C4-2B (cell line): ENCODE results near the gene ATAD3A.

ENCODE experiments used
- H3K27ac ChIP-seq: fragments of 450-650 bp; 2 replicates; pipeline ENCODE4 v1.5.1; 2017
- ZFX ChIP-seq: fragments of 450-650 bp; IDR thresholded peaks from 2 replicates; pipeline ENCODE4 v1.6.1; 2017
- TF ChIP-seq, protein P1 (sequence below): fragments of 450-650 bp; conservative IDR thresholded peaks from 2 replicates; pipeline ENCODE4 v1.5.1; 2017; ENCODE audit warnings: mild to moderate bottlenecking

Gene ATAD3A

DNA sequence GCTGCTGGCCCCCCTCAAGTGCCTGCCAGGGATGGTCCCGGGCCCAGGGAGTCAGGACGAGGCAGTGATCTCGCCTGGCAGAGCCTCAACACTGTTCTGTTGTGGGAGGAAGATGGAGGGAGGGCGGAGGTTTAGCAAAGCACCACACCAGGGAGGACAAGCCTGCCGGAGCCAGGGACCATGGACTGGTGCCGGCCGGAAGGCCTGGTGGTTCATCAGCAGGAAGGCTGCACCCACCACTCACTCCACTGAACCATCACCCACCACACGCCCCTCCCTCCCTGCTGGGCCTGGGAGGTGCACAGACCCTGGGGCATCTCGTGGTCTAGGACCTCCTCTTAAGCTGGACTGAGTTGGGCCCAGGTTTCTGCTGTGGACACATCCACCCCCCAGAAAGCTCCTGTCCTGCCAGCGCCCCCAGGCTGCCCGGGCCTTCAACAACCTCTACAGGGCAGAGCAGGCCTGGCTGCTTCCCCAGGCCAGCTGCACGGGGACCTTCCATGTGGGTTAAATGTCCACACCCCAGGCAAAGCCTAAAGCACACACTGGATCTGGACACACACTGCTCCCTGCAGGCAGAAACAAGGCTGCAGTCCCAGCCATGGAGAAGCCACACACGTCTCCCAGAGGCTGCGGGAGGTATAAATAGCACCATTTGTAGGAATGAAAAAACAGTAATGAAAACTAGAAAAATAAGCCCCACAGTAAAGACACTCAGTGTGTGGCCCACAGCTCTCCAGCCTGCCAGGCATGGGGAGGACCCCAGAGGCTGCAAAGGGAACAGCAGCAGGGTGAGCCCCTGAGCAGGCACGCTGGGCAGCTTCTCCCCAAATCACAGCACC, 38.9 kb downstream of the ATAD3A start:
- TF ChIP-seq, protein P1, sequence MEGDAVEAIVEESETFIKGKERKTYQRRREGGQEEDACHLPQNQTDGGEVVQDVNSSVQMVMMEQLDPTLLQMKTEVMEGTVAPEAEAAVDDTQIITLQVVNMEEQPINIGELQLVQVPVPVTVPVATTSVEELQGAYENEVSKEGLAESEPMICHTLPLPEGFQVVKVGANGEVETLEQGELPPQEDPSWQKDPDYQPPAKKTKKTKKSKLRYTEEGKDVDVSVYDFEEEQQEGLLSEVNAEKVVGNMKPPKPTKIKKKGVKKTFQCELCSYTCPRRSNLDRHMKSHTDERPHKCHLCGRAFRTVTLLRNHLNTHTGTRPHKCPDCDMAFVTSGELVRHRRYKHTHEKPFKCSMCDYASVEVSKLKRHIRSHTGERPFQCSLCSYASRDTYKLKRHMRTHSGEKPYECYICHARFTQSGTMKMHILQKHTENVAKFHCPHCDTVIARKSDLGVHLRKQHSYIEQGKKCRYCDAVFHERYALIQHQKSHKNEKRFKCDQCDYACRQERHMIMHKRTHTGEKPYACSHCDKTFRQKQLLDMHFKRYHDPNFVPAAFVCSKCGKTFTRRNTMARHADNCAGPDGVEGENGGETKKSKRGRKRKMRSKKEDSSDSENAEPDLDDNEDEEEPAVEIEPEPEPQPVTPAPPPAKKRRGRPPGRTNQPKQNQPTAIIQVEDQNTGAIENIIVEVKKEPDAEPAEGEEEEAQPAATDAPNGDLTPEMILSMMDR, result no peak
- no peak for TF ChIP-seq ZFX
- no peak overlapping the region for H3K27ac ChIP-seq

DNA sequence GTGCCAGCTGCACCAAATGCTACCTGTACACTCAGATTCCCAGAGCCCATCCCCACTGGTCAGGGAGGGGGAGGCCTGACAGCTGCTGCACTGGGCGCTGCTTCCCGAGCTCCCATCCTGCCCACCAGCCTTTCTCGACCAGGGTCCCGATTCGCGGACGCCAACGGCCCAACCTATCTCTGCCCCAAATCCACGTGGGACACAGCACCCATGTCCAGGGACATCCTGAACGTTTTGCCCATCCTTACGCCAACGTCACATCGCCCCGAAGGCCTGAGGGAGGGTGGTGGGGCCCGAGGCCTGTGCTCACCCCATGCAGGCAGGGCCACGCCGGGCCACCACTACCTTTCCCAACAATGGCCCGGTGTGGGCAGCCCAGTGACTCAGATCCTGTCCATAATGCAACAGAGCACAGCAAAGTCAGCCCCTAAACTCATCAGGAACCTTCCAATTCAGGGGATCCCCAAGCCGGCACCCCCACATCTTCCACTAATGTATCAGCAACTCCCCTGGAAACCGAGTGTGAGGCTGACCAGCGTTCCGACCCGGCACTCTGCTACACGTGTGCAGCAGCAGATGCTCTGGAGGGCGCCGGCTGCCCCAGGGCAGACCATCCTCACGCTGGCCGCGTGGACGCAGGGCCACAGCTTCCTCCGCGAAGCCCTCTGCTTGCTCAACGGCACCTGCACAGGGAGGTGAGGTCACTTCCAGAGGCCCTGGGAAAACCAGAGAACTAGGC, 39.7 kb downstream of the ATAD3A start:
- no peak for TF ChIP-seq ZFX
- TF ChIP-seq, protein P1, result no peak
- H3K27ac ChIP-seq, result no peak overlapping the region

DNA sequence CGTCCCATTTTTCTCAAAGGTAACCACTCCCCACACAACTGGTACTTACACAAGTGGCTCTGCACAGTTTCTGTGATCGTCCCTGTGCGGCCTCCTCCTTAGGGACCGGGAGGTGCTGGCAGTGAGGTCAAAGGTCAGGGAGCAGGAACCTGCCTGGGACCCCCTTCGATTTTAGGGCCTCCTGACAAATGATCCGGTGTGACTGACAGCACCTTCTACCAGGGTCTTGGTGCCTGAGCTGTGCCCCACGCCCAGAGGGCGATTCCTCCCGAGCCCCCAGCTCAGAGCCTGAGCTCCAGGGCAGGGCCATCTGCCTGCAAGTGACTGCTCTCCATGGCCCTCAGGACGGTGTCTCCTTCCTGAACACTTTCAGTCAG, 40.3 kb downstream of the ATAD3A start:
- TF ChIP-seq, protein P1, result no peak
- TF ChIP-seq ZFX, result no peak
- no peak overlapping the region for H3K27ac ChIP-seq

DNA sequence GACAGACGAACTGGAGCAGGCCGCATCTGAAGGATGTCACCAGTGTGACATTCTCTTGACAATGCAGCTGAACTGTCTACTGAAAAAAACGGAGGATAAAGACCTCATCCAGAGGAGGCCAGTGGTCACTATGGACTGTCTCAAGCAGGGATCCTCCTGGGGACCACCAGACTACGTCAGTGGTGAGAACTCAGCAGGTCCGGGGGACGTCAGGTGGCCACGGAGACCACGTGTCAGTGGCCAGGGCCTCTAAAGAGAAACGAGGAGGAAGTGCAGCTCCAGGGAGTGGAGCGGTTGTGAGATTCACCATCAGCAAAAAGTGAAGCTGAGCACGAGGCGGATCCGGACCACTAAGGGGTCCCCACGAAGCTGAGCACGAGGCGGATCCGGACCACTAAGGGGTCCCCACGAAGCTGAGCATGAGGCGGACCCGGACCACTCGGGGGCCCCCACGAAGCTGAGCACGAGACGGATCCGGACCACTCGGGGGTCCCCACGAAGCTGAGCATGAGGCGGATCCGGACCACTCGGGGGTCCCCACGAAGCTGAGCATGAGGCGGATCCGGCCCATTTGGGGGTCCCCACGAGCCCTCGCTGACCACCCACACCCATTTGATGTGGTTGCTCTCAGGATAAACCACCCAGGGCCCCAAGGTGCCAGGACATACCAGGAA, 42.0 kb downstream of the ATAD3A start:
- H3K27ac ChIP-seq, result no peak overlapping the region
- no peak for TF ChIP-seq ZFX
- TF ChIP-seq, protein P1, result no peak

DNA sequence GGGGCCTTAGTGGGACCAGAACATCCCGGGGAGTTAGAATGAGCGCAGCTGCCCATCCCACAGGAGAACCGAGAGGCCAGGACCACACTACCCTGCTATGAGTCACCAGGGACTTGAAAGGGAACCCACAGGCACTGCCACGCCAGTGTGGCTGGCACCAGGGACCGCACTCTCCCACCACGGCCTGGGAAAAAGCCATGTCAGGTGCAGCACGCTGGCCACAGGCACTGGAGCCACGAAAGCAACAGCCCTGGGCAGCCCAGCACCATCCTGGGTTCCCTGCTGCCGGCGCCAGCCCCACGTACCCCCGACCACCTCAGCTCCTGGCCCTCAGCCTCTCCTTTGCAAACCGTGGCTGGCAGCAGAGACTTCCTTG, 42.6 kb downstream of the ATAD3A start:
- TF ChIP-seq, protein P1, result no peak
- TF ChIP-seq ZFX, result no peak
- H3K27ac ChIP-seq, result no peak overlapping the region

DNA sequence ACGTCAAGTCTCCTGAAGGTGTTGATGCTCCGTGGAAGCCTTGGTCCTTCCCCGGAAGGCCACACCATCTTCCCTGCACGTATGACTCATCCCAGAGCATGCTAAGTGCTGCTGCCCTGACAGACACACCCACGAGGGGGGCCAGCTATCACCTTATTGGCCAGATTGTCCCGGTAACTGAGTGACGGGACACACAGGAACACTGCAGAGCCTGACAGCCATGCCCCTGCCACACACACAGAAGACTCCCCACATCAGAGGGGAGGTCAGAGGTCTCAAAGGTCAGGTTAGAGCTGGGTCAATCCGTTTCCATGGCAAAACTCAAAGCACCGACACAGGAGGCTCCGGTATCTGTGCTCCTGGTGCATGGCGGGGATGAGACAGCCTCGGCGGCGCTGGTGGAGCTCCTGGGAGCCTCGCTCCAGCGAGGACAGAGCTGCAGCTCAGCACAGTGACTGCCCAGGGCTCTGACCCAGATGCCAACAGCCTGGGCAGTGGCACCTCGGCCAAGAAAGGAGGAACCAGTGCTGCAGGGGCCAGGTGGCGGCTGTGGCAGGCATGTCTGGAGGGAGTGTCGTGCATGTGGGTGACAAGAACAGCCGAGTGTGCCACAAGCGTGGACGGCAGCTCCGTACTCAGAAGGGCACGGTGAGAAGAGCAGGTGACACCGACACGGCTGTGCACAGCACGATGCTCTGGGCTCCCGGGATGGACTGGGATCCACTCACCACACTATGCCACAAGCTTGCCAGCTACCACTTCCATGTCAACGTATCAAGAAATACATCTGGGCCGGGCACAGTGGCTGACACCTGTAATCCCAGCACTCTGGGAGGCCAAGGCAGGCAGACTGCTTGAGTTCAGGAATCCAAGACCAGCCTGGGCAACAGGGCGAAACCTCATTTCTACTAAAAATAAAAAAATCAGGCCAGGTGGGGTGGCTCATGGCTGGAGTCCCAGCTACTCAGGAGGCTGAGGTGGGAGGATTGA, 43.3 kb downstream of the ATAD3A start:
- no peak for TF ChIP-seq ZFX
- TF ChIP-seq, protein P1, result no peak
- H3K27ac ChIP-seq, result no peak overlapping the region
